T-helper 22 cell (primary cell): ENCODE data around the gene CDK16.
"Not testable (repeated sequence)": the region's sequence is repeated elsewhere in the genome, so short reads cannot be mapped to it uniquely, and the experiment has no call there.

ENCODE experiments used
- DNase-seq: peaks from one replicate; pipeline ENCODE4 v3.0.0-alpha.2; 2020; ENCODE audit warnings: low read depth

CDK16 gene

DNA sequence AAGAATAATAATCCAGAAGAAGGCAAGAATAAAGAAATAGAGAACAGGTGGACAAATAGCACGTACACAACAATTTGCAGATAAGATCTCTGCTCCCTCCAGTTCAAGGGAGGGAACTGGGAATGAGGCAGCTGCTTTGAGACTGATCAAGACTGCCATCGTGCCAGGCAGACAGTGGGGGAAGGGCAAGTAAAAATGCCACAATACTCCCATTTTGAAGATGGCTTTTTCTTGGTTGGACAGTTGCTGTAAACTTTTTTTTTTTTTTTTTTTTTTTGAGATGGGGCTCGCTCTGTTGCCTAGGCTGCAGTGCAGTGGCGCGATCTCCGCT, 31.5 kb downstream of the CDK16 start:
- DNase-seq: no peak

DNA sequence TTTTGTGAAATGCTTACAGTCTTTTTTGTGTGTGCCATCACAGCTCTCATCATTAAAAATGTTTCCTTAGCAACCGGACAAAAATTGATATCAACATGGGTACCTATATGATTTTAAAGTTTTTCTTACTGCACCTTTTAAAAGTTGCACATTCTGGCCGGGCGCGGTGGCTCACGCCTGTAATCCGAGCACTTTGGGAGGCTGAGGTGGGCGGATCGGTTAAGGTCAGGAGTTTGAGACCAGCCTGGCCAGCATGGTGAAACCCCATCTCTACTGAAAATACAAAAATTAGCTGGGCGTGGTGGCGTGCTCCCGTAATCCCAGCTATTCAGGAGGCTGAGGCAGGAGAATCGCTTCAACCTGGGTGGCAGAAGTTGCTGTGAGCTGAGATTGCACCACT, 39.1 kb downstream of the CDK16 start:
- not testable (repeated sequence) for DNase-seq

DNA sequence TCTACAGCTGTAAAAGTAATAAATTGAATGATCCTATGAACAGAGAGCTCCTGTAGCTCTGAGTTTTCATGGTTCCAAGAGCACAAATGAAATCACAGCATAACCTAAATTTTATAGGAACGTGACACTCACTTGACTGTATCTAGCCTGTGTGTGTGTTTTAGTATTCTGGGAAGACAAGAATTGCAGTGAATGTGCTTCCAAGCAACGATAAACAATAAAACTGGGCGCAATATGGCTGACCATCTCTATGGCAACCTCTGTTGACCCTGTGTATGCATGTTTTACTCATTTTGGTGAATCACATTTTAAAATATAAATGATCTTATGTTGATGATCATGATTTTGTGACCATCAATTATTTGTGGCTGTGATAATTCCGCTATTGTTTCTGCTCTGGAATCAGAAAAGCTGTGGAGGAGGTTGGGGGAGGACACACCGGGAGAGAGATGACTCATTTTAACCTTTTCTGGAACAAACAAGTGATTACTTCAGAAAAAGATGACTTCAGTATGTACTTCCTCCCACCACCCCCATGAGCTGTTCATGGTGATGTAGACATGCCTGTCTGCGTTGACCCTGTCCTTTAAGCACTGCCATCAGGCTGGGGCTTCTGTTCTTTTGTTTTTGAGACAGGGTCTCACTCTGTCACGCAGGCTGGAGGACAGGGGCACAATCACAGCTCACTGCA, 46.1 kb downstream of the CDK16 start:
- DNase-seq: no peak

DNA sequence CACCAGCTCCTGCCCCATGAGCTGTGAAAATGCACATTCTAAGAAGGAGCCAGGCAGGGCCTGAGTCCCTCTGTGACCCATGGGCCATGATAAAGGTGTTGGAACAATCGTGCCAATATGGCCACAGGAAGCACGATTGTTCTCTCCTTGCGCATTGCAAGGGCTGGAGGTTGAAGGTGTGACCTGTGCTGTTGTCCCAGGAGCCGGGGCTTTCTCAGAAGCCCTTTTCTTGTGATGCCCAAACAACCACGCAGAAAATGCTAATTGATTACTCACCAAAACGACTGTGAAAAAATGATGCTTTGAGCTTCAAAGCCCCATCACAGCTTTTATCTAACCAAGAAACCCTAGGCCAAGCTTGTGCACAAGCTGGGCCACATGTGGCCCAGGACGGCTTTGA, 48.2 kb downstream of the CDK16 start:
- DNase-seq: no peak

DNA sequence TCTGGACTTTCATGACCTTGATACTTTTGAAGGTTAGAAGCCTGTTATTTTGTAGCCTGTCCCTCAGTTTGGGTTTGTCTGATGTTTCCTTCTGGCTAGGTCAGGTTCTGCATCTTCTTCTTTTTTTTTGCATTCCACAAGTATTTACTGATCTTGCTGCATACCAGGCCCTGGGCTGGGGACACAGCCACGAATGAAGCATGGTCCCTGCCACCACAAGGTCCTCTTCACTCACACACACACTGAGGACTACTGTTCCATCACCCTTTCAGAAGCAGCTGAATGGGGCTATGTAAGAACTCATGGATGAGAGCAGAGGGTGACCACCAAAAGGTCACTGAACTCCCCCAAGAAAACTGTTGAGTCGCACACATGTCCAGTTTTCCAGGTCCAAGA, 53.5 kb downstream of the CDK16 start:
- DNase-seq: no peak

DNA sequence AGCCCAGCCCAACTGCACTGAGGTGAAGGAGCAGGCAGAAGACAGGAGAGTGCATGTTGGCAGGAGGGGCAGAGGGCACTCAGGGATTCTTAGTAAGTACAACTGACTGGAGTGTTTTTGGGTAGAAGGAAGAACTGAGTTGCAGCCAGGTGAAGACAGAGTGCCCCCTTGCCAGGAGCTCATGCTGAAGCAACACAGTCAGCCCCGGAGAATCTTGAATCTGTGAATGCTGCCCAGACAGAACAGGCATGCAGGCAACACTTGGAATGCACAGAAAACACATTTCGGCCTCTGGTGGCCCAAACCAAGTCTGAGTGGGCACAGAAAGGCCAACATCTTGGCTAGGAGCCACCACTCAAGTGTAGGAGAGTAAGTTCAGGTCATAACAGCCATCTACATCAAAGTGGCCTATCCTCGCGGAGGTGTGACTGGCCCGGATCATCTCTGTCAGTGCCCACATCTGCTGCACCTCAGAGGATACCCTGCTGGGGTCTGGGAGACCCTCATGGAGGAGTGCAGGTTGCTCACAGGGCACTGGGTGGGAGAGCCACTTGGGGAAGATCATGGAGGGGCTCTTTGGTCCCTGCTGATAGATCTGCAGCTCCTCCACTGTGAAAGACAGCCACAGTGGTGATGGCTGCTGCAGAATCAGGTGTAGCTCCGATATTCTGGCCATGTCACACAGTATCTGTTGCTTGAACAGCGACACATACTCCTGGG, 54.7 kb downstream of the CDK16 start:
- DNase-seq: no peak

DNA sequence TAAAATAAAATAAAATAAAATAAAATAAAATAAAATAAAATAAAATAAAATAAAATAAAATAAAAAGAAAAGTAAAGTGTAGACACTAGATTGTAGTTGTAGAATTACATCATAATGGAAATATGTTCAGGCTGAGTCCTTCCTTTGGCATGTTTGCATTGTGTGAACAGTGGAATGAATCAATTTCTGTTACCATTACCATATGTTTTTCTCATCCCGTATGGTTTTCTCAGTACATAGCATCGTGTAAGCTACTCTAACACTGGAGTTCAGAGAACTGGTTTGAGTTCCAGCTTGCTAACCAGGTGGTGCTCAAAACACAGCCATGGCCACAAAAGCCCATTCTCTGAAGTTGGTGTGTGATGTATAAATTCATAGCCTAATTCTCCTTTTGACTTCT, 60.2 kb downstream of the CDK16 start:
- DNase-seq: no peak
